ENCODE measurements around the gene NRG3. TPM values are rescaled to one million over a fixed set of nuclear protein-coding genes. Genes with fewer than 3 reads are reported as not detected.

The NRG3 gene
- total RNA-seq, 1 donor from 2014 or later: 0.19 TPM

- intact Hi-C loops (cut with DNase I): no loop called here
- no peak for DNase-seq
- ATAC-seq (ENCODE audit: poor library complexity): no peak
These were observed 679.4 kb downstream of the NRG3 start for GRCh38 chr10:82554381-82554780.

- DNase-seq: no peak
- no peak for ATAC-seq (ENCODE audit: poor library complexity)
- intact Hi-C loops (cut with DNase I): no loop called here
These were observed 683.1 kb downstream of the NRG3 start for GRCh38 chr10:82558014-82558607.

- no peak for ATAC-seq (ENCODE audit: poor library complexity)
- DNase-seq: no peak
- intact Hi-C loops (cut with DNase I): no loop called here
These were observed 689.6 kb downstream of the NRG3 start for GRCh38 chr10:82564353-82565196.

- no peak for ATAC-seq (ENCODE audit: poor library complexity)
- no peak for DNase-seq
- intact Hi-C loops (cut with DNase I): no loop called here
These were observed 690.2 kb downstream of the NRG3 start for GRCh38 chr10:82565197-82565575.

GRCh38 chr10:82572744-82573143, 697.8 kb downstream of the NRG3 start:
- DNase-seq: no peak
- ATAC-seq (ENCODE audit: poor library complexity): no peak
- intact Hi-C loops (cut with DNase I): no loop called here

GRCh38 chr10:82574081-82574480, 699.1 kb downstream of the NRG3 start:
- no peak for DNase-seq
- ATAC-seq (ENCODE audit: poor library complexity): no peak
- intact Hi-C loops (cut with DNase I): no loop called here

- DNase-seq (no peak), ATAC-seq (ENCODE audit: poor library complexity) (no peak)
- intact Hi-C loops (cut with DNase I): no loop called here
These were observed 700.3 kb downstream of the NRG3 start for GRCh38 chr10:82575318-82575717.

- ATAC-seq (ENCODE audit: poor library complexity): no peak
- no peak for DNase-seq
These were observed 701.1 kb downstream of the NRG3 start for GRCh38 chr10:82576093-82576492.

GRCh38 chr10:82581940-82582339, 706.9 kb downstream of the NRG3 start:
- ATAC-seq (ENCODE audit: poor library complexity) (no peak), DNase-seq (no peak)
- intact Hi-C loops (cut with DNase I): no loop called here

More at GRCh38 chr10:82576093-82576492, 701.1 kb downstream of the NRG3 start:
- intact Hi-C loops (cut with DNase I): no loop called here

GRCh38 chr10:82591421-82591820, 716.4 kb downstream of the NRG3 start:
- ATAC-seq (ENCODE audit: poor library complexity): no peak
- intact Hi-C loops (cut with DNase I): no loop called here
- DNase-seq: no peak

GRCh38 chr10:82597840-82598239, 722.8 kb downstream of the NRG3 start:
- intact Hi-C loops (cut with DNase I): no loop called here
- DNase-seq (no peak), ATAC-seq (ENCODE audit: poor library complexity) (no peak)

GRCh38 chr10:82609845-82610244, 734.9 kb downstream of the NRG3 start:
- intact Hi-C loops (cut with DNase I): no loop called here
- DNase-seq: no peak
- no peak for ATAC-seq (ENCODE audit: poor library complexity)

- ATAC-seq (ENCODE audit: poor library complexity) (no peak), DNase-seq (no peak)
- intact Hi-C loops (cut with DNase I): no loop called here
These were observed 743.0 kb downstream of the NRG3 start for GRCh38 chr10:82618007-82618406.

GRCh38 chr10:82621680-82622079, 746.7 kb downstream of the NRG3 start:
- DNase-seq (no peak), ATAC-seq (ENCODE audit: poor library complexity) (no peak)
- intact Hi-C loops (cut with DNase I): no loop called here

- ATAC-seq (ENCODE audit: poor library complexity): peak; percentile 55
- intact Hi-C loops (cut with DNase I): no loop called here
These were observed 747.5 kb downstream of the NRG3 start for GRCh38 chr10:82622479-82622878.

GRCh38 chr10:82625512-82626189, 750.7 kb downstream of the NRG3 start:
- intact Hi-C loops (cut with DNase I): no loop called here
- DNase-seq (no peak), ATAC-seq (ENCODE audit: poor library complexity) (no peak)

More at GRCh38 chr10:82622479-82622878, 747.5 kb downstream of the NRG3 start:
- DNase-seq: no peak

GRCh38 chr10:82628373-82628772, 753.4 kb downstream of the NRG3 start:
- intact Hi-C loops (cut with DNase I): no loop called here
- DNase-seq: no peak
- peak; percentile 73 for ATAC-seq (ENCODE audit: poor library complexity)

GRCh38 chr10:82643076-82643475, 768.1 kb downstream of the NRG3 start:
- DNase-seq (no peak), ATAC-seq (ENCODE audit: poor library complexity) (peak; percentile 45)
- intact Hi-C loops (cut with DNase I): no loop called here

- intact Hi-C loops (cut with DNase I): no loop called here
- ATAC-seq (ENCODE audit: poor library complexity) (peak; percentile 97), DNase-seq (no peak)
These were observed 768.6 kb downstream of the NRG3 start for GRCh38 chr10:82643601-82644000.

- no peak for DNase-seq
- intact Hi-C loops (cut with DNase I): no loop called here
- ATAC-seq (ENCODE audit: poor library complexity): peak; percentile 45
These were observed 770.2 kb downstream of the NRG3 start for GRCh38 chr10:82645221-82645620.
